K562 (cell line): Measurements from ENCODE around the gene HMCES.

Experiments
- CTCF ChIP-seq, 3 experiments: IDR thresholded peaks in 2 of 3; conservative IDR thresholded peaks in 1 of 3; 2 replicates each; pipeline ENCODE4 v1.5.1; 2011 to 2012; ENCODE audit warnings: low read length in 3 of 3, mild to moderate bottlenecking in 3 of 3, control low read depth in 2 of 3, improper control_type of control experiment in 1 of 3, inconsistent platforms in 1 of 3, low read depth in 1 of 3, mixed read lengths in 1 of 3, moderate library complexity in 1 of 3; ENCODE audit not compliant: insufficient read depth in 2 of 3
- EHMT2 ChIP-seq: fragments of 450-650 bp; IDR thresholded peaks from 2 replicates; pipeline ENCODE4 v1.6.1; 2018; ENCODE audit warnings: antibody characterized with exemption
- EP400 ChIP-seq: fragments of 450-650 bp; IDR thresholded peaks from 2 replicates; pipeline ENCODE4 v1.6.1; 2017; ENCODE audit warnings: antibody characterized with exemption, mild to moderate bottlenecking, moderate library complexity
- FOXA3 ChIP-seq, 2 experiments: fragments of 450-650 bp in 1 of 2; sonication (generic) in 1 of 2; formaldehyde crosslinking; IDR thresholded peaks in 1 of 2; conservative IDR thresholded peaks in 1 of 2; 2 replicates each; pipeline versions ENCODE4 v1.4.0 to v1.8.0; 2020 to 2022; ENCODE audit warnings: mild to moderate bottlenecking in 2 of 2, missing genetic modification reagents in 1 of 2
- RBBP5 ChIP-seq: fragments of 200-600 bp; sonication (generic); IDR thresholded peaks from 2 replicates; pipeline ENCODE4 v1.6.1; 2012; ENCODE audit warnings: borderline replicate concordance, mild to moderate bottlenecking, low read length, control low read depth, inconsistent platforms; ENCODE audit not compliant: insufficient read depth, poor library complexity, severe bottlenecking
- RBM15 ChIP-seq: fragments of 200-400 bp; formaldehyde crosslinking; IDR thresholded peaks from 2 replicates; pipeline ENCODE4 v1.6.1; 2018; ENCODE audit warnings: mild to moderate bottlenecking, low read length, moderate library complexity; ENCODE audit not compliant: insufficient read depth
- RUNX1 ChIP-seq: sonication (generic); IDR thresholded peaks from 2 replicates; pipeline ENCODE4 v1.6.1; 2016; ENCODE audit warnings: antibody characterized with exemption, low read depth
- SRSF1 ChIP-seq: fragments of 200-400 bp; formaldehyde crosslinking; IDR thresholded peaks from 2 replicates; pipeline ENCODE4 v1.6.1; 2017; ENCODE audit warnings: mild to moderate bottlenecking, low read depth, low read length, moderate library complexity
- TCF7L2 ChIP-seq: fragments of 150-350 bp; IDR thresholded peaks from 2 replicates; pipeline ENCODE4 v1.6.1; 2016; ENCODE audit warnings: low read depth, mild to moderate bottlenecking, low read length, moderate library complexity

GRCh38 chr3:129315998-129316247 lies 37.3 kb downstream of the HMCES start:
- no peak for TF ChIP-seq RBM15
- no peak for TF ChIP-seq EP400
- TF ChIP-seq RBBP5: no peak
- TF ChIP-seq EHMT2: no peak
- TF ChIP-seq RUNX1: no peak; the same call in 1 of the 2 replicates
- no peak for TF ChIP-seq CTCF (IDR thresholded peaks at IDR 0.05 in 2 of 3, conservative IDR thresholded peaks at IDR 0.05 in 1 of 3; ENCODE audit: insufficient read depth in 2 of 3, low read depth in 1 of 3, low read length in 3 of 3)
- TF ChIP-seq FOXA3 (CRISPR knock-in tag; conservative IDR thresholded peaks at IDR 0.05 in 1 of 2, IDR thresholded peaks at IDR 0.05 in 1 of 2): no peak
- TF ChIP-seq TCF7L2: no peak
- no peak for TF ChIP-seq SRSF1
